Activated T-helper 1 cell treated with anti-CD3 and anti-CD28 coated beads, Interleukin-12 subunit alpha, Interleukin-12 subunit beta, Interleukin-2, Interleukin-4 antibody, amounts not matched to agents 30 ng/mL and 10 ng/mL and 1 ng/mL, durations not matched to agents 14 hours and 24 hours and 36 hours (primary cell): ENCODE measurements around the gene IFNL2. TPM values are rescaled to one million over a fixed set of nuclear protein-coding genes. Genes with fewer than 3 reads are reported as not detected.
A peak's percentile ranks its signal among the peaks of the same experiment; 100 is the strongest.

Experiments
- DNase-seq: peaks from one replicate; pipeline ENCODE4 v3.0.0; 2021; ENCODE audit warnings: low spot score
- H3K27ac Mint-ChIP-seq: one replicate; pipeline ENCODE4 v1.8.0; 2021; ENCODE audit warnings: mild to moderate bottlenecking, mixed read lengths
- H3K27me3 Mint-ChIP-seq: one replicate; pipeline ENCODE4 v1.8.0; 2022; ENCODE audit warnings: mild to moderate bottlenecking, moderate library complexity, mixed read lengths; ENCODE audit not compliant: insufficient read depth
- H3K36me3 Mint-ChIP-seq: one replicate; pipeline ENCODE4 v1.8.0; 2021; ENCODE audit warnings: low read depth, mixed read lengths
- H3K4me1 Mint-ChIP-seq: one replicate; pipeline ENCODE4 v1.8.0; 2021; ENCODE audit warnings: low read depth, mixed read lengths
- H3K4me3 Mint-ChIP-seq: one replicate; pipeline ENCODE4 v1.8.0; 2021; ENCODE audit warnings: mild to moderate bottlenecking, moderate library complexity, mixed read lengths
- H3K9me3 Mint-ChIP-seq: one replicate; pipeline ENCODE4 v1.8.0; 2021; ENCODE audit warnings: mixed read lengths
- intact Hi-C: fragments of 100-400 bp; cut with micrococcal nuclease; formaldehyde crosslinking; loops from one replicate; pipeline ENCODE4 v1.15.1; 2024
- total RNA-seq: library from RNA; stranded (reverse); gene quantifications from 2 replicates; pipeline ENCODE4 v1.2.3, GENCODE V29; 2022

The IFNL2 gene
- total RNA-seq, 1 donor from 2014 or later: not detected

GRCh38 chr19:39282021-39282420 is 13.8 kb downstream of the IFNL2 start:
- Mint-ChIP-seq H3K27ac (no peak overlapping the region), H3K9me3 (peaks cover 14% of the 10 kb centered on the region), H3K4me3 (no peak overlapping the region), H3K27me3 (peaks cover 19% of the 10 kb centered on the region), H3K36me3 (peaks cover 2% of the 10 kb centered on the region), H3K4me1 (no peaks in the 10 kb centered on the region)
- DNase-seq: no peak
- intact Hi-C loops: no loop called here

GRCh38 chr19:39284032-39284431 is 15.8 kb downstream of the IFNL2 start:
- intact Hi-C loops: no loop called here
- Mint-ChIP-seq H3K27ac (no peak overlapping the region), H3K4me1 (no peaks in the 10 kb centered on the region), H3K36me3 (peaks cover 2% of the 10 kb centered on the region), H3K9me3 (peaks cover 14% of the 10 kb centered on the region), H3K4me3 (no peak overlapping the region), H3K27me3 (peaks cover 26% of the 10 kb centered on the region)
- DNase-seq: no peak

DNA sequence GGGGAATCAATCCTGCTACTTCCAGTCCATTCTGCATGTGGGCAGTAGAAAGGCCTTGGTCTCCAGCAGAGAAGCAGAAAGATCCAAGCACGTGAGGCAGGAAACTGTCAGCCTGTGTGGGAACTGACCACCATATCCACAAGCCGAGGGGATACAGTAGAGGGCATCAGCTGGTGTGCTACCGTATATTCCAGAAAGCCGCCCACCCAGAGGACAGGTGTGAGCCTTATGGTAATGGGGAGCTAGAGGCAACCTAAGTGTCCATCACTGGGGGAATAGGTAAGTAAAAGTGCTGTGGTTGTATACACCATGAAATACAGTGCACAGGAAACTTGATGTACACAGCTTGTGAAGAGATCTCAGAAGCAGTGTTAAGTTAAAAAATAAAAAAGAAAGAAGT is 25.2 kb downstream of the IFNL2 start:
- H3K36me3 Mint-ChIP-seq: no peaks in the 10 kb centered on the region
- peaks cover 24% of the 10 kb centered on the region for H3K4me1 Mint-ChIP-seq
- H3K27ac Mint-ChIP-seq: no peak overlapping the region
- no peak for DNase-seq
- H3K9me3 Mint-ChIP-seq: no peaks in the 10 kb centered on the region
- peaks cover 15% of the 10 kb centered on the region for H3K27me3 Mint-ChIP-seq
- H3K4me3 Mint-ChIP-seq: no peak overlapping the region
- intact Hi-C loops: no loop called here

- no peak for DNase-seq
- Mint-ChIP-seq H3K27ac (peak within 1 kb of the TSS; percentile 31), H3K9me3 (no peaks in the 10 kb centered on the region), H3K4me1 (peaks cover 32% of the 10 kb centered on the region), H3K36me3 (no peaks in the 10 kb centered on the region), H3K27me3 (peaks cover 7% of the 10 kb centered on the region), H3K4me3 (no peak within 1 kb of the TSS)
- intact Hi-C loops: no loop called here
These were observed 28.0 kb downstream of the IFNL2 start, which contains the start of gene IFNL1 for GRCh38 chr19:39296055-39296645. TSS of gene IFNL1 (plus strand) at chr19:39296407. CDS start at chr19:39296422, 15 bp downstream.

DNA sequence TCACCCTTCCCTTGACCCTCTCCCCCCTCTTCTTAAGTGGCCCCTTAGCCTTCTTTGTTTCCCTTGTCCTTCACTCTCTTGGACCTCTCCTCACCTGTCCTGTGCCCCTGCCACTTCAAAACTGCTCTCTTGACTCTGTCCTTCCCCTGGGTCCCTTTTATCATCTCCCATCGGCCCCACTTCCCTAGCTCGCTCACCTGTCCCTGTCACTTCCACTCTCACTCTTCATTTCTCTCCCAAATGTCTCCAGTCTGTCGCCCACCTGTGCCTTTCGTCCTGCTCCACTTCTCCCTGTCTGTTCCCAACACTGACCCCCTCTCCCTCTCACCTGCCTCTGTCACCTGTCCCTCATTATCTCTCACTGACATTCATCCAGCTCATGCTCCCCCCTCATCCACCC is 28.7 kb downstream of the IFNL2 start:
- DNase-seq: no peak
- Mint-ChIP-seq H3K36me3 (no peaks in the 10 kb centered on the region), H3K4me3 (no peak overlapping the region), H3K4me1 (peaks cover 32% of the 10 kb centered on the region), H3K27ac (peak overlapping the region; percentile 31), H3K27me3 (peaks cover 5% of the 10 kb centered on the region), H3K9me3 (no peaks in the 10 kb centered on the region)
- intact Hi-C loops: no loop called here

GRCh38 chr19:39297931-39298634 is 29.9 kb downstream of the IFNL2 start:
- peaks cover 5% of the 10 kb centered on the region for H3K27me3 Mint-ChIP-seq
- no peaks in the 10 kb centered on the region for H3K36me3 Mint-ChIP-seq
- H3K4me3 Mint-ChIP-seq: no peak overlapping the region
- H3K9me3 Mint-ChIP-seq: no peaks in the 10 kb centered on the region
- H3K27ac Mint-ChIP-seq: no peak overlapping the region
- peak; percentile 58 for DNase-seq
- H3K4me1 Mint-ChIP-seq: peaks cover 32% of the 10 kb centered on the region
- intact Hi-C loops: no loop called here

GRCh38 chr19:39299404-39299803 is 31.2 kb downstream of the IFNL2 start:
- Mint-ChIP-seq H3K27me3 (peaks cover 5% of the 10 kb centered on the region), H3K27ac (no peak overlapping the region), H3K9me3 (no peaks in the 10 kb centered on the region), H3K4me1 (peaks cover 32% of the 10 kb centered on the region), H3K36me3 (no peaks in the 10 kb centered on the region), H3K4me3 (no peak overlapping the region)
- intact Hi-C loops: no loop called here
- no peak for DNase-seq

DNA sequence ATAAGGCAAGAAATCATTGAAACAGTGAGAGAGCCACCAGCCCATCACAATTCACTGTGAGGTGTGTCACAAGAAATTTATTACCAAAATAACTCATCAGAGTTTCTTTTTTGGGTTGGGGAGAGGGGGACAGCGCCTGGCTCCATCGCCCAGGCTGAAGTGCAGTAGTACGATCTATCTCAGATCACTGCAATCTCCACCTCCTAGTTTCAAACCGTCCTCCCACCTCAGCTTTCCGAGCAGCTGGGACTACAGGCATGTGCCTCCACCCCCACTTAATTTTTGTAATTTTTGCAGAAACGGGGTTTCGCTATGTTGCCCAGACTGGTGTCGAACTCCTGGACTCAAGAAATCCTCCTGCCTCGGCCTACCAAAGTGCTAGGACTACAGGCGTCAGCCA is 31.6 kb downstream of the IFNL2 start:
- Mint-ChIP-seq H3K27ac (no peak overlapping the region), H3K4me3 (no peak overlapping the region), H3K27me3 (peaks cover 5% of the 10 kb centered on the region), H3K4me1 (peaks cover 32% of the 10 kb centered on the region), H3K9me3 (no peaks in the 10 kb centered on the region), H3K36me3 (no peaks in the 10 kb centered on the region)
- DNase-seq: no peak
- intact Hi-C loops: no loop called here

DNA sequence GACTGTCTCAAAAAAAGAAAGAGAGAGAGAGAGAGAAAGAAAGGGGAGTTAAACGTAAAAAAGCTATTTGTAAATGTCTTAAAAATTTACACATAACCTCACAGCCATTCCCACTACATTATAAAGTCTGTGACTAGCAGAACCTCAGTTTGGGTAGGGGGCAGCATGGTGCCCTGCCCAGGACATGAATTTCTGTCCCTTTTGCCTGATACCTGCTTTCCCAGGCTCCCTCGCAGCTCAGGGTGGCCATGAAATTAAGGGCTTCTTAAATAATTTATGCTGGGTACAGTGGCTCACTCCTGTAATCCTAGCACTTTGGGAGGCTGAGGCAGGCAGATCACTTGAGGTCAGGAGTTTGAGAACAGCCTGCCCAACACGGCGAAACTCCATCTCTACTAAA is 32.8 kb downstream of the IFNL2 start:
- H3K27ac Mint-ChIP-seq: no peak overlapping the region
- intact Hi-C loops: no loop called here
- H3K9me3 Mint-ChIP-seq: no peaks in the 10 kb centered on the region
- H3K27me3 Mint-ChIP-seq: peaks cover 5% of the 10 kb centered on the region
- peaks cover 31% of the 10 kb centered on the region for H3K4me1 Mint-ChIP-seq
- DNase-seq: no peak
- no peaks in the 10 kb centered on the region for H3K36me3 Mint-ChIP-seq
- H3K4me3 Mint-ChIP-seq: no peak overlapping the region

DNA sequence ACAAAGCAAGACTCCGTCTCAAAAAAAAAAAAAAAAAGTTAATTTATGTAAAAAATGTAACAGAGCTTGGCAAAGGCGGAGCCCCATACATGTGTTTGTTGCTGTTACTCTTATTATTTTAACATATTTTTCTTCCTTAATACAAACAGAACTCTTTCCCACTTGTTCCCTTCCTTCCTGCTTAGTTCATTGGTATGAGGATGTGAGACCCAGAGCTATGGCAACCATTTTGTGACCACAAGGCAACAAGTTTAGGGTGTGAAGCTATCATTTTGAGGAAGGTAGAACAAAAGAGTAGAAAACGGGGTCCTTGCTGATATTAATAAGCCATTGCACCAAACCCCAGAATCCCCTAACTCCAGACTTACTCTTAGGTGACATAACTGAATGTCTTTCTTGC is 33.4 kb downstream of the IFNL2 start:
- H3K9me3 Mint-ChIP-seq: no peaks in the 10 kb centered on the region
- peaks cover 2% of the 10 kb centered on the region for H3K36me3 Mint-ChIP-seq
- no peak for DNase-seq
- intact Hi-C loops: no loop called here
- no peak overlapping the region for H3K4me3 Mint-ChIP-seq
- peaks cover 25% of the 10 kb centered on the region for H3K4me1 Mint-ChIP-seq
- H3K27me3 Mint-ChIP-seq: peaks cover 5% of the 10 kb centered on the region
- H3K27ac Mint-ChIP-seq: no peak overlapping the region

DNA sequence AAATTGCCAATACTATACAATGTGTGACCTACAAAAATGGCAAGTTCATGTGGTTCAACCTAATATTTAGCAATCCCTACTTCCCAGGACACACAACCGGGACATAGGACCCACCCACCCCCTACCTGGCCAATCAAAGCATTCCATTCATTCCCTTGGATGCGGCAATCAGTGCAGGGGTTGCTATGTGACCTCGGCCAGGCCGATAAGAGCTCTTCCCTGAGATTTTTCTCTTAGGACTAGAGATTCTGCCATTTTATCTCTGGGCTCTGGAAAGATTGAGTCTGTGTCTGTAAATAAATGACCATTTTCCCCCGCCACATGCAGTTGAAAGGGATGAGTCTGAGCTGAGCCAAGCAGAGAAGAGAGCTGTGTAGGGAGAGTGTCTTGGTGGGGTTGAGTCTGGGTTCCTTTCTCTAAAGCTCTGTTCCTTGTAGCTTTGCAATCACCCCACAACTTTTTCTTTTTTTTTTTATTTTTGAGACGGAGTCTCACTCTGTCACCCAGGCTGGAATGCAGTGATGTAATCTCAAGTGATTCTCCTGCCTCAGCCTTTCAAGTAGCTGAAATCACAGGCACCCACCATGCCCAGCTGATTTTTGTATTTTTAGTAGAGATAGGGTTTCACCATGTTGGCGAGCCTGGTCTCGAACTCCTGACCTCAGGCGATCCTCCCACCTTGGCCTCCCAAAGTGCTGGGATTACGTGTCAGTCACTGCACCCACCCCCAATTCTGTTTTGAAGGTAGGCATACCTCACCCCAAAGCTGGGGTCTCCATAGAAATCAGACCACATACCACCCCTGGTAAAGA is 35.4 kb downstream of the IFNL2 start:
- H3K27me3 Mint-ChIP-seq: peaks cover 2% of the 10 kb centered on the region
- no peaks in the 10 kb centered on the region for H3K9me3 Mint-ChIP-seq
- no peak overlapping the region for H3K27ac Mint-ChIP-seq
- H3K4me3 Mint-ChIP-seq: no peak overlapping the region
- DNase-seq: no peak
- peaks cover 7% of the 10 kb centered on the region for H3K4me1 Mint-ChIP-seq
- intact Hi-C loops: no loop called here
- H3K36me3 Mint-ChIP-seq: peaks cover 7% of the 10 kb centered on the region

GRCh38 chr19:39304185-39304513 is 36.0 kb downstream of the IFNL2 start:
- Mint-ChIP-seq H3K36me3 (peaks cover 12% of the 10 kb centered on the region), H3K27me3 (peaks cover 2% of the 10 kb centered on the region), H3K27ac (no peak overlapping the region), H3K4me1 (peaks cover 3% of the 10 kb centered on the region), H3K9me3 (no peaks in the 10 kb centered on the region), H3K4me3 (no peak overlapping the region)
- intact Hi-C loops: no loop called here
- no peak for DNase-seq
